GM23338 (cell line): ENCODE results near the gene TPM1.

Experiments used
- CREB1 ChIP-seq: fragments of 250-450 bp; sonication (Bioruptor Pico); IDR thresholded peaks from 2 replicates; pipeline ENCODE4 v1.5.0; 2020; ENCODE audit warnings: low read depth, mild to moderate bottlenecking, moderate library complexity
- JUNB ChIP-seq: IDR thresholded peaks from one replicate; pipeline ENCODE4 v1.6.1; 2016; ENCODE audit warnings: antibody characterized with exemption; ENCODE audit not compliant: unreplicated experiment
- NANOG ChIP-seq: IDR thresholded peaks from 2 replicates; pipeline ENCODE4 v1.6.1; 2016; ENCODE audit warnings: antibody characterized with exemption, borderline replicate concordance
- ZNF331 ChIP-seq: fragments of 250-450 bp; sonication (Bioruptor Pico); IDR thresholded peaks from 2 replicates; pipeline ENCODE4 v1.5.0; 2020; ENCODE audit warnings: low read depth, mild to moderate bottlenecking, moderate library complexity
- TF ChIP-seq, protein P1 (sequence below), 2 experiments: fragments of 200-600 bp in 1 of 2; sonication (generic) in 1 of 2; conservative IDR thresholded peaks; 2 replicates each; pipeline versions ENCODE4 v1.5.1 to v1.6.1; 2016 to 2017; ENCODE audit warnings: antibody characterized with exemption in 2 of 2, low read depth in 2 of 2, mild to moderate bottlenecking in 2 of 2, moderate library complexity in 1 of 2
- TF ChIP-seq, protein P2 (sequence below): IDR thresholded peaks from one replicate; pipeline ENCODE4 v1.6.1; 2018; ENCODE audit warnings: antibody characterized with exemption; ENCODE audit not compliant: unreplicated experiment
- TF ChIP-seq, protein P3 (sequence below): fragments of 250-450 bp; sonication (Bioruptor Pico); IDR thresholded peaks from 2 replicates; pipeline ENCODE4 v1.5.0; 2020; ENCODE audit warnings: mild to moderate bottlenecking, moderate library complexity
- TF ChIP-seq, protein P4 (sequence below): IDR thresholded peaks from 2 replicates; pipeline ENCODE4 v1.6.1; 2016; ENCODE audit warnings: antibody characterized with exemption

DNA sequence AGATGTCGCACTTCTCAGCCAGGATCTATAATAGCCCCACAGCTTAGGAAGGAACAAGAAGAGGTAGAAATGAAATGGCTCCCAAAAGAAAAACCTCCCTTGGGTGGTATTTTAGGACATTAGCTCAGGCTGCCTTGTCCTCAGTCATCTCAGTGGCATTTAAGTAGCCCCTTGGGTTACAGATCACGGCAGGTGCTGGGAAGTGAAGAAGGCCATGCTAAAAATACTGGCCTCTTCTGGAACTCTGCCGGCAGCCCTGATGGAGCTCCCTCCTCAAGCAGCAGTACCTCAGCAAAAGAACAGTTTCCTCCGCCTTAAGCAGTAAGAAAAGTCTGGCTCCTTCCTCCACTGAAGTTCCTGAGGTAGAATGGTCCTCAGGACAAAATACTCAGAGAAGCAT, 7.3 kb upstream of the TPM1 start:
- TF ChIP-seq, protein P1, sequence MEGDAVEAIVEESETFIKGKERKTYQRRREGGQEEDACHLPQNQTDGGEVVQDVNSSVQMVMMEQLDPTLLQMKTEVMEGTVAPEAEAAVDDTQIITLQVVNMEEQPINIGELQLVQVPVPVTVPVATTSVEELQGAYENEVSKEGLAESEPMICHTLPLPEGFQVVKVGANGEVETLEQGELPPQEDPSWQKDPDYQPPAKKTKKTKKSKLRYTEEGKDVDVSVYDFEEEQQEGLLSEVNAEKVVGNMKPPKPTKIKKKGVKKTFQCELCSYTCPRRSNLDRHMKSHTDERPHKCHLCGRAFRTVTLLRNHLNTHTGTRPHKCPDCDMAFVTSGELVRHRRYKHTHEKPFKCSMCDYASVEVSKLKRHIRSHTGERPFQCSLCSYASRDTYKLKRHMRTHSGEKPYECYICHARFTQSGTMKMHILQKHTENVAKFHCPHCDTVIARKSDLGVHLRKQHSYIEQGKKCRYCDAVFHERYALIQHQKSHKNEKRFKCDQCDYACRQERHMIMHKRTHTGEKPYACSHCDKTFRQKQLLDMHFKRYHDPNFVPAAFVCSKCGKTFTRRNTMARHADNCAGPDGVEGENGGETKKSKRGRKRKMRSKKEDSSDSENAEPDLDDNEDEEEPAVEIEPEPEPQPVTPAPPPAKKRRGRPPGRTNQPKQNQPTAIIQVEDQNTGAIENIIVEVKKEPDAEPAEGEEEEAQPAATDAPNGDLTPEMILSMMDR (conservative IDR thresholded peaks at IDR 0.05; ENCODE audit: low read depth in 2 of 2), result no peak
- TF ChIP-seq JUNB, result no peak
- TF ChIP-seq, protein P2, sequence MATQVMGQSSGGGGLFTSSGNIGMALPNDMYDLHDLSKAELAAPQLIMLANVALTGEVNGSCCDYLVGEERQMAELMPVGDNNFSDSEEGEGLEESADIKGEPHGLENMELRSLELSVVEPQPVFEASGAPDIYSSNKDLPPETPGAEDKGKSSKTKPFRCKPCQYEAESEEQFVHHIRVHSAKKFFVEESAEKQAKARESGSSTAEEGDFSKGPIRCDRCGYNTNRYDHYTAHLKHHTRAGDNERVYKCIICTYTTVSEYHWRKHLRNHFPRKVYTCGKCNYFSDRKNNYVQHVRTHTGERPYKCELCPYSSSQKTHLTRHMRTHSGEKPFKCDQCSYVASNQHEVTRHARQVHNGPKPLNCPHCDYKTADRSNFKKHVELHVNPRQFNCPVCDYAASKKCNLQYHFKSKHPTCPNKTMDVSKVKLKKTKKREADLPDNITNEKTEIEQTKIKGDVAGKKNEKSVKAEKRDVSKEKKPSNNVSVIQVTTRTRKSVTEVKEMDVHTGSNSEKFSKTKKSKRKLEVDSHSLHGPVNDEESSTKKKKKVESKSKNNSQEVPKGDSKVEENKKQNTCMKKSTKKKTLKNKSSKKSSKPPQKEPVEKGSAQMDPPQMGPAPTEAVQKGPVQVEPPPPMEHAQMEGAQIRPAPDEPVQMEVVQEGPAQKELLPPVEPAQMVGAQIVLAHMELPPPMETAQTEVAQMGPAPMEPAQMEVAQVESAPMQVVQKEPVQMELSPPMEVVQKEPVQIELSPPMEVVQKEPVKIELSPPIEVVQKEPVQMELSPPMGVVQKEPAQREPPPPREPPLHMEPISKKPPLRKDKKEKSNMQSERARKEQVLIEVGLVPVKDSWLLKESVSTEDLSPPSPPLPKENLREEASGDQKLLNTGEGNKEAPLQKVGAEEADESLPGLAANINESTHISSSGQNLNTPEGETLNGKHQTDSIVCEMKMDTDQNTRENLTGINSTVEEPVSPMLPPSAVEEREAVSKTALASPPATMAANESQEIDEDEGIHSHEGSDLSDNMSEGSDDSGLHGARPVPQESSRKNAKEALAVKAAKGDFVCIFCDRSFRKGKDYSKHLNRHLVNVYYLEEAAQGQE, result no peak
- no peak for TF ChIP-seq NANOG
- TF ChIP-seq, protein P3, sequence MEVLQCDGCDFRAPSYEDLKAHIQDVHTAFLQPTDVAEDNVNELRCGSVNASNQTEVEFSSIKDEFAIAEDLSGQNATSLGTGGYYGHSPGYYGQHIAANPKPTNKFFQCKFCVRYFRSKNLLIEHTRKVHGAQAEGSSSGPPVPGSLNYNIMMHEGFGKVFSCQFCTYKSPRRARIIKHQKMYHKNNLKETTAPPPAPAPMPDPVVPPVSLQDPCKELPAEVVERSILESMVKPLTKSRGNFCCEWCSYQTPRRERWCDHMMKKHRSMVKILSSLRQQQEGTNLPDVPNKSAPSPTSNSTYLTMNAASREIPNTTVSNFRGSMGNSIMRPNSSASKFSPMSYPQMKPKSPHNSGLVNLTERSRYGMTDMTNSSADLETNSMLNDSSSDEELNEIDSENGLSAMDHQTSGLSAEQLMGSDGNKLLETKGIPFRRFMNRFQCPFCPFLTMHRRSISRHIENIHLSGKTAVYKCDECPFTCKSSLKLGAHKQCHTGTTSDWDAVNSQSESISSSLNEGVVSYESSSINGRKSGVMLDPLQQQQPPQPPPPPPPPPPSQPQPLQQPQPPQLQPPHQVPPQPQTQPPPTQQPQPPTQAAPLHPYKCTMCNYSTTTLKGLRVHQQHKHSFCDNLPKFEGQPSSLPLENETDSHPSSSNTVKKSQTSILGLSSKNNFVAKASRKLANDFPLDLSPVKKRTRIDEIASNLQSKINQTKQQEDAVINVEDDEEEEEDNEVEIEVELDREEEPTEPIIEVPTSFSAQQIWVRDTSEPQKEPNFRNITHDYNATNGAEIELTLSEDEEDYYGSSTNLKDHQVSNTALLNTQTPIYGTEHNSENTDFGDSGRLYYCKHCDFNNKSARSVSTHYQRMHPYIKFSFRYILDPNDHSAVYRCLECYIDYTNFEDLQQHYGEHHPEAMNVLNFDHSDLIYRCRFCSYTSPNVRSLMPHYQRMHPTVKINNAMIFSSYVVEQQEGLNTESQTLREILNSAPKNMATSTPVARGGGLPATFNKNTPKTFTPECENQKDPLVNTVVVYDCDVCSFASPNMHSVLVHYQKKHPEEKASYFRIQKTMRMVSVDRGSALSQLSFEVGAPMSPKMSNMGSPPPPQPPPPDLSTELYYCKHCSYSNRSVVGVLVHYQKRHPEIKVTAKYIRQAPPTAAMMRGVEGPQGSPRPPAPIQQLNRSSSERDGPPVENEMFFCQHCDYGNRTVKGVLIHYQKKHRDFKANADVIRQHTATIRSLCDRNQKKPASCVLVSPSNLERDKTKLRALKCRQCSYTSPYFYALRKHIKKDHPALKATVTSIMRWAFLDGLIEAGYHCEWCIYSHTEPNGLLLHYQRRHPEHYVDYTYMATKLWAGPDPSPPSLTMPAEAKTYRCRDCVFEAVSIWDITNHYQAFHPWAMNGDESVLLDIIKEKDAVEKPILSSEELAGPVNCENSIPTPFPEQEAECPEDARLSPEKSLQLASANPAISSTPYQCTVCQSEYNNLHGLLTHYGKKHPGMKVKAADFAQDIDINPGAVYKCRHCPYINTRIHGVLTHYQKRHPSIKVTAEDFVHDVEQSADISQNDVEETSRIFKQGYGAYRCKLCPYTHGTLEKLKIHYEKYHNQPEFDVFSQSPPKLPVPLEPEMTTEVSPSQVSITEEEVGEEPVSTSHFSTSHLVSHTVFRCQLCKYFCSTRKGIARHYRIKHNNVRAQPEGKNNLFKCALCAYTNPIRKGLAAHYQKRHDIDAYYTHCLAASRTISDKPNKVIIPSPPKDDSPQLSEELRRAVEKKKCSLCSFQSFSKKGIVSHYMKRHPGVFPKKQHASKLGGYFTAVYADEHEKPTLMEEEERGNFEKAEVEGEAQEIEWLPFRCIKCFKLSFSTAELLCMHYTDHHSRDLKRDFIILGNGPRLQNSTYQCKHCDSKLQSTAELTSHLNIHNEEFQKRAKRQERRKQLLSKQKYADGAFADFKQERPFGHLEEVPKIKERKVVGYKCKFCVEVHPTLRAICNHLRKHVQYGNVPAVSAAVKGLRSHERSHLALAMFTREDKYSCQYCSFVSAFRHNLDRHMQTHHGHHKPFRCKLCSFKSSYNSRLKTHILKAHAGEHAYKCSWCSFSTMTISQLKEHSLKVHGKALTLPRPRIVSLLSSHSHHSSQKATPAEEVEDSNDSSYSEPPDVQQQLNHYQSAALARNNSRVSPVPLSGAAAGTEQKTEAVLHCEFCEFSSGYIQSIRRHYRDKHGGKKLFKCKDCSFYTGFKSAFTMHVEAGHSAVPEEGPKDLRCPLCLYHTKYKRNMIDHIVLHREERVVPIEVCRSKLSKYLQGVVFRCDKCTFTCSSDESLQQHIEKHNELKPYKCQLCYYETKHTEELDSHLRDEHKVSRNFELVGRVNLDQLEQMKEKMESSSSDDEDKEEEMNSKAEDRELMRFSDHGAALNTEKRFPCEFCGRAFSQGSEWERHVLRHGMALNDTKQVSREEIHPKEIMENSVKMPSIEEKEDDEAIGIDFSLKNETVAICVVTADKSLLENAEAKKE (CRISPR knock-in tag), result no peak
- TF ChIP-seq, protein P4, sequence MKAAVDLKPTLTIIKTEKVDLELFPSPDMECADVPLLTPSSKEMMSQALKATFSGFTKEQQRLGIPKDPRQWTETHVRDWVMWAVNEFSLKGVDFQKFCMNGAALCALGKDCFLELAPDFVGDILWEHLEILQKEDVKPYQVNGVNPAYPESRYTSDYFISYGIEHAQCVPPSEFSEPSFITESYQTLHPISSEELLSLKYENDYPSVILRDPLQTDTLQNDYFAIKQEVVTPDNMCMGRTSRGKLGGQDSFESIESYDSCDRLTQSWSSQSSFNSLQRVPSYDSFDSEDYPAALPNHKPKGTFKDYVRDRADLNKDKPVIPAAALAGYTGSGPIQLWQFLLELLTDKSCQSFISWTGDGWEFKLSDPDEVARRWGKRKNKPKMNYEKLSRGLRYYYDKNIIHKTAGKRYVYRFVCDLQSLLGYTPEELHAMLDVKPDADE, result no peak
- TF ChIP-seq CREB1 (CRISPR knock-in tag), result no peak
- no peak for TF ChIP-seq ZNF331 (CRISPR knock-in tag)
